ENCODE data around the gene CADPS2.

Gene CADPS2

GRCh38 chr7:122727759-122728158 is 158.5 kb downstream of the CADPS2 start:
- Histone ChIP-seq H2AFZ (ENCODE audit: low read length) (no peak overlapping the region), H3K36me3 (replicated peaks in 1 of 2; ENCODE audit: control insufficient read depth in 2 of 2, insufficient read depth in 2 of 2, low read length in 2 of 2) (no peaks in the 10 kb centered on the region), H3K18ac (ENCODE audit: low read length) (no peak overlapping the region), H4K91ac (ENCODE audit: low read depth, low read length, poor library complexity) (no peak overlapping the region), H3K79me1 (ENCODE audit: low read depth, low read length) (no peaks in the 10 kb centered on the region), H3K27ac (replicated peaks; ENCODE audit: low read length) (no peak overlapping the region), H3K23ac (ENCODE audit: low read depth, low read length, poor library complexity) (no peak overlapping the region), H2BK120ac (ENCODE audit: low read depth, low read length) (no peak overlapping the region), H2AK5ac (ENCODE audit: low read depth, low read length) (no peak overlapping the region), H3K4me1 (ENCODE audit: control insufficient read depth in 2 of 2, insufficient read depth in 1 of 2, low read depth in 1 of 2, low read length in 2 of 2) (no peaks in the 10 kb centered on the region), H2BK5ac (ENCODE audit: low read length) (no peak overlapping the region), H3K4ac (ENCODE audit: low read length) (no peak overlapping the region), H3K4me2 (ENCODE audit: insufficient read depth, low read length, poor library complexity, severe bottlenecking) (no peak overlapping the region), H4K8ac (ENCODE audit: low read depth, low read length) (no peak overlapping the region), H3K14ac (ENCODE audit: low read length) (no peak overlapping the region), H3K27me3 (ENCODE audit: control insufficient read depth in 3 of 3, insufficient read depth in 3 of 3, low read depth in 1 of 3, low read length in 3 of 3) (no peaks in the 10 kb centered on the region), H3K9me3 (replicated peaks in 1 of 2; ENCODE audit: control insufficient read depth in 2 of 2, insufficient read depth in 1 of 2, low read depth in 1 of 2, low read length in 2 of 2) (no peaks in the 10 kb centered on the region), H3K9ac (ENCODE audit: low read depth, low read length, poor library complexity) (no peak overlapping the region), H3K4me3 (ENCODE audit: low read length in 2 of 2) (no peak overlapping the region), H2BK12ac (ENCODE audit: low read length) (no peak overlapping the region), H2BK15ac (ENCODE audit: low read length) (no peak overlapping the region)
- DNase-seq (ENCODE audit: low spot score), result no peak
- WGBS, 2 donors (ENCODE audit: extremely low coverage in 2 of 2, insufficient read length in 2 of 2, insufficient replicate concordance in 1 of 2), result no CpG with 5 or more reads among the region's 1 CpG

GRCh38 chr7:122727354-122727753 is 158.9 kb downstream of the CADPS2 start:
- H2BK12ac ChIP-seq (ENCODE audit: low read length), result no peak overlapping the region
- H4K8ac ChIP-seq (ENCODE audit: low read depth, low read length), result no peak overlapping the region

GRCh38 chr7:122726881-122727280 is 159.4 kb downstream of the CADPS2 start:
- Histone ChIP-seq H3K27me3 (ENCODE audit: control insufficient read depth in 3 of 3, insufficient read depth in 3 of 3, low read depth in 1 of 3, low read length in 3 of 3) (no peaks in the 10 kb centered on the region), H4K91ac (ENCODE audit: low read depth, low read length, poor library complexity) (no peak overlapping the region), H3K18ac (ENCODE audit: low read length) (no peak overlapping the region), H4K8ac (ENCODE audit: low read depth, low read length) (no peak overlapping the region), H2BK12ac (ENCODE audit: low read length) (no peak overlapping the region), H2BK120ac (ENCODE audit: low read depth, low read length) (no peak overlapping the region), H3K23ac (ENCODE audit: low read depth, low read length, poor library complexity) (no peak overlapping the region), H2AK5ac (ENCODE audit: low read depth, low read length) (no peak overlapping the region), H3K4me2 (ENCODE audit: insufficient read depth, low read length, poor library complexity, severe bottlenecking) (no peak overlapping the region), H3K27ac (replicated peaks; ENCODE audit: low read length) (no peak overlapping the region), H3K79me1 (ENCODE audit: low read depth, low read length) (no peaks in the 10 kb centered on the region), H3K9me3 (replicated peaks in 1 of 2; ENCODE audit: control insufficient read depth in 2 of 2, insufficient read depth in 1 of 2, low read depth in 1 of 2, low read length in 2 of 2) (no peaks in the 10 kb centered on the region), H3K4ac (ENCODE audit: low read length) (no peak overlapping the region), H3K36me3 (replicated peaks in 1 of 2; ENCODE audit: control insufficient read depth in 2 of 2, insufficient read depth in 2 of 2, low read length in 2 of 2) (no peaks in the 10 kb centered on the region), H2BK5ac (ENCODE audit: low read length) (no peak overlapping the region), H2AFZ (ENCODE audit: low read length) (no peak overlapping the region), H3K4me1 (ENCODE audit: control insufficient read depth in 2 of 2, insufficient read depth in 1 of 2, low read depth in 1 of 2, low read length in 2 of 2) (no peaks in the 10 kb centered on the region), H3K4me3 (ENCODE audit: low read length in 2 of 2) (no peak overlapping the region), H3K14ac (ENCODE audit: low read length) (no peak overlapping the region), H2BK15ac (ENCODE audit: low read length) (no peak overlapping the region), H3K9ac (ENCODE audit: low read depth, low read length, poor library complexity) (no peak overlapping the region)
- no CpG with 5 or more reads among the region's 2 CpGs for WGBS, 2 donors (ENCODE audit: extremely low coverage in 2 of 2, insufficient read length in 2 of 2, insufficient replicate concordance in 1 of 2)
- DNase-seq (ENCODE audit: low spot score), result no peak

More at GRCh38 chr7:122727354-122727753, 158.9 kb downstream of the CADPS2 start:
- Histone ChIP-seq H3K4me3 (ENCODE audit: low read length in 2 of 2) (no peak overlapping the region), H3K4ac (ENCODE audit: low read length) (no peak overlapping the region), H2AK5ac (ENCODE audit: low read depth, low read length) (no peak overlapping the region), H3K9me3 (replicated peaks in 1 of 2; ENCODE audit: control insufficient read depth in 2 of 2, insufficient read depth in 1 of 2, low read depth in 1 of 2, low read length in 2 of 2) (no peaks in the 10 kb centered on the region), H3K4me1 (ENCODE audit: control insufficient read depth in 2 of 2, insufficient read depth in 1 of 2, low read depth in 1 of 2, low read length in 2 of 2) (no peaks in the 10 kb centered on the region), H3K27me3 (ENCODE audit: control insufficient read depth in 3 of 3, insufficient read depth in 3 of 3, low read depth in 1 of 3, low read length in 3 of 3) (no peaks in the 10 kb centered on the region), H2AFZ (ENCODE audit: low read length) (no peak overlapping the region), H2BK120ac (ENCODE audit: low read depth, low read length) (no peak overlapping the region), H2BK15ac (ENCODE audit: low read length) (no peak overlapping the region), H3K4me2 (ENCODE audit: insufficient read depth, low read length, poor library complexity, severe bottlenecking) (no peak overlapping the region), H3K36me3 (replicated peaks in 1 of 2; ENCODE audit: control insufficient read depth in 2 of 2, insufficient read depth in 2 of 2, low read length in 2 of 2) (no peaks in the 10 kb centered on the region), H3K9ac (ENCODE audit: low read depth, low read length, poor library complexity) (no peak overlapping the region), H3K18ac (ENCODE audit: low read length) (no peak overlapping the region), H3K27ac (replicated peaks; ENCODE audit: low read length) (no peak overlapping the region), H2BK5ac (ENCODE audit: low read length) (no peak overlapping the region), H3K79me1 (ENCODE audit: low read depth, low read length) (no peaks in the 10 kb centered on the region), H3K14ac (ENCODE audit: low read length) (no peak overlapping the region), H4K91ac (ENCODE audit: low read depth, low read length, poor library complexity) (no peak overlapping the region), H3K23ac (ENCODE audit: low read depth, low read length, poor library complexity) (no peak overlapping the region)
- no peak for DNase-seq (ENCODE audit: low spot score)

GRCh38 chr7:122724366-122724765 is 161.9 kb downstream of the CADPS2 start:
- Histone ChIP-seq H4K91ac (ENCODE audit: low read depth, low read length, poor library complexity) (no peak overlapping the region), H2BK5ac (ENCODE audit: low read length) (no peak overlapping the region), H3K4me1 (ENCODE audit: control insufficient read depth in 2 of 2, insufficient read depth in 1 of 2, low read depth in 1 of 2, low read length in 2 of 2) (no peaks in the 10 kb centered on the region), H3K79me1 (ENCODE audit: low read depth, low read length) (no peaks in the 10 kb centered on the region), H3K4me3 (ENCODE audit: low read length in 2 of 2) (no peak overlapping the region), H3K23ac (ENCODE audit: low read depth, low read length, poor library complexity) (no peak overlapping the region), H3K27ac (replicated peaks; ENCODE audit: low read length) (no peak overlapping the region), H3K4ac (ENCODE audit: low read length) (no peak overlapping the region), H2AK5ac (ENCODE audit: low read depth, low read length) (no peak overlapping the region), H2AFZ (ENCODE audit: low read length) (no peak overlapping the region), H3K36me3 (replicated peaks in 1 of 2; ENCODE audit: control insufficient read depth in 2 of 2, insufficient read depth in 2 of 2, low read length in 2 of 2) (no peaks in the 10 kb centered on the region), H3K4me2 (ENCODE audit: insufficient read depth, low read length, poor library complexity, severe bottlenecking) (no peak overlapping the region), H3K27me3 (ENCODE audit: control insufficient read depth in 3 of 3, insufficient read depth in 3 of 3, low read depth in 1 of 3, low read length in 3 of 3) (no peaks in the 10 kb centered on the region), H3K18ac (ENCODE audit: low read length) (no peak overlapping the region), H2BK120ac (ENCODE audit: low read depth, low read length) (no peak overlapping the region), H3K9ac (ENCODE audit: low read depth, low read length, poor library complexity) (no peak overlapping the region), H2BK15ac (ENCODE audit: low read length) (no peak overlapping the region), H3K14ac (ENCODE audit: low read length) (no peak overlapping the region), H2BK12ac (ENCODE audit: low read length) (no peak overlapping the region), H3K9me3 (replicated peaks in 1 of 2; ENCODE audit: control insufficient read depth in 2 of 2, insufficient read depth in 1 of 2, low read depth in 1 of 2, low read length in 2 of 2) (no peaks in the 10 kb centered on the region), H4K8ac (ENCODE audit: low read depth, low read length) (no peak overlapping the region)
- no CpG with 5 or more reads among the region's 4 CpGs for WGBS, 2 donors (ENCODE audit: extremely low coverage in 2 of 2, insufficient read length in 2 of 2, insufficient replicate concordance in 1 of 2)
- DNase-seq (ENCODE audit: low spot score), result no peak
